Measurements from ENCODE around the gene DYNC2H1.

Gene DYNC2H1

GRCh38 chr11:103476874-103477273 is 367.6 kb downstream of the DYNC2H1 start:
- DNase-seq, result no peak

GRCh38 chr11:103480421-103480820 is 371.2 kb downstream of the DYNC2H1 start:
- DNase-seq, result no peak

GRCh38 chr11:103483996-103484395 is 374.8 kb downstream of the DYNC2H1 start:
- DNase-seq, result no peak

GRCh38 chr11:103484545-103484944 is 375.3 kb downstream of the DYNC2H1 start:
- DNase-seq, result no peak

- no peak for DNase-seq
Measured at GRCh38 chr11:103486604-103487003, 377.4 kb downstream of the DYNC2H1 start.

GRCh38 chr11:103487113-103487512 is 377.9 kb downstream of the DYNC2H1 start:
- no peak for DNase-seq

GRCh38 chr11:103488031-103488461 is 378.8 kb downstream of the DYNC2H1 start:
- DNase-seq, result no peak

GRCh38 chr11:103488579-103488978 is 379.4 kb downstream of the DYNC2H1 start:
- no peak for DNase-seq

- no peak for DNase-seq
Measured at GRCh38 chr11:103491777-103492176, 382.6 kb downstream of the DYNC2H1 start.

- no peak for DNase-seq
Measured at GRCh38 chr11:103494491-103494890, 385.3 kb downstream of the DYNC2H1 start.

- DNase-seq, result no peak
Measured at GRCh38 chr11:103497268-103497667, 388.0 kb downstream of the DYNC2H1 start.

- no peak for DNase-seq
Measured at GRCh38 chr11:103499710-103500340, 390.6 kb downstream of the DYNC2H1 start.

GRCh38 chr11:103515283-103515682 is 406.1 kb downstream of the DYNC2H1 start:
- no peak for DNase-seq

- no peak for DNase-seq
Measured at GRCh38 chr11:103520792-103521191, 411.6 kb downstream of the DYNC2H1 start.

GRCh38 chr11:103525069-103525468 is 415.8 kb downstream of the DYNC2H1 start:
- DNase-seq, result no peak

GRCh38 chr11:103528046-103528445 is 418.8 kb downstream of the DYNC2H1 start:
- no peak for DNase-seq

GRCh38 chr11:103528596-103528995 is 419.4 kb downstream of the DYNC2H1 start:
- DNase-seq, result no peak

- no peak for DNase-seq
Measured at GRCh38 chr11:103529181-103529684, 420.0 kb downstream of the DYNC2H1 start.

Measured in activated T-cell treated with anti-CD3 and anti-CD28 coated beads, Interleukin-2, amount 50 U/mL, for 1 hour (primary cell).